SU-DHL-6 (cell line): Measurements from ENCODE around the gene CUX1.
"Not testable (repeated sequence)": the region's sequence is repeated elsewhere in the genome, so short reads cannot be mapped to it uniquely, and the experiment has no call there.

ENCODE experiments used
- H2AFZ ChIP-seq: fragments of 200-600 bp; sonication (generic); 2 replicates; pipeline ENCODE4 v1.6.1; 2014; ENCODE audit warnings: low read depth, mild to moderate bottlenecking, moderate library complexity, mixed read lengths, antibody characterized with exemption, low read length; ENCODE audit not compliant: severe bottlenecking
- H3F3A ChIP-seq: fragments of 200-600 bp; shearing (Covaris generic); 2 replicates; pipeline ENCODE4 v1.6.0; 2016; ENCODE audit warnings: antibody characterized with exemption, mild to moderate bottlenecking; ENCODE audit not compliant: insufficient read depth
- H3K27ac ChIP-seq: fragments of 200-600 bp; sonication (generic); 2 replicates; pipeline ENCODE4 v1.5.1; 2016; ENCODE audit warnings: low read depth, mild to moderate bottlenecking, low read length, moderate library complexity, mixed read lengths
- H3K27me3 ChIP-seq: fragments of 200-600 bp; sonication (generic), shearing (Covaris generic); 2 replicates; pipeline ENCODE4 v1.6.0; 2014; ENCODE audit warnings: mild to moderate bottlenecking, low read length
- H3K36me3 ChIP-seq: fragments of 200-600 bp; sonication (generic); 2 replicates; pipeline ENCODE4 v1.6.1; 2014; ENCODE audit warnings: mild to moderate bottlenecking, low read length, mixed read lengths
- H3K4me2 ChIP-seq: fragments of 300-600, 200-600 bp; shearing (Covaris generic), sonication (generic); 2 replicates; pipeline ENCODE4 v1.6.0; 2014; ENCODE audit warnings: low read length, low read depth, mild to moderate bottlenecking; ENCODE audit not compliant: poor library complexity, severe bottlenecking
- H3K4me3 ChIP-seq: fragments of 200-600 bp; sonication (generic); 2 replicates; pipeline ENCODE4 v1.5.1; 2014; ENCODE audit warnings: antibody characterized with exemption, low read length, mild to moderate bottlenecking, mixed read lengths; ENCODE audit not compliant: insufficient read depth, poor library complexity, severe bottlenecking
- H3K79me2 ChIP-seq: fragments of 200-600 bp; sonication (generic); 2 replicates; pipeline ENCODE4 v1.6.1; 2014; ENCODE audit warnings: mild to moderate bottlenecking, low read length, moderate library complexity; ENCODE audit not compliant: insufficient read depth
- H3K9ac ChIP-seq: fragments of 200-600 bp; sonication (generic); 2 replicates; pipeline ENCODE4 v1.7.0; 2014; ENCODE audit warnings: mild to moderate bottlenecking, low read length
- H3K9me2 ChIP-seq: fragments of 200-600 bp; sonication (generic); replicated peaks from 2 replicates; pipeline ENCODE4 v1.6.1; 2014; ENCODE audit warnings: low read length; ENCODE audit not compliant: insufficient read depth
- H3K9me3 ChIP-seq: fragments of 200-600 bp; sonication (generic); 2 replicates; pipeline ENCODE4 v1.6.1; 2014; ENCODE audit warnings: low read length, mixed read lengths; ENCODE audit not compliant: insufficient read depth
- H4K20me1 ChIP-seq: fragments of 200-600 bp; sonication (generic); 2 replicates; pipeline ENCODE4 v1.6.1; 2014; ENCODE audit warnings: low read depth, mild to moderate bottlenecking, antibody characterized with exemption, low read length, moderate library complexity, mixed read lengths
- EZH2phosphoT487 ChIP-seq: fragments of 200-600 bp; sonication (generic), shearing (Covaris generic); conservative IDR thresholded peaks from 2 replicates; pipeline ENCODE4 v1.6.1; 2018; ENCODE audit warnings: mild to moderate bottlenecking, antibody characterized with exemption, low read length, moderate library complexity, mixed read lengths
- TF ChIP-seq, protein P1 (sequence below): fragments of 200-600 bp; sonication (generic); IDR thresholded peaks from one replicate; pipeline ENCODE4 v1.5.1; 2017; ENCODE audit warnings: antibody characterized with exemption, mild to moderate bottlenecking, low read length, moderate library complexity; ENCODE audit not compliant: insufficient read depth, poor library complexity, severe bottlenecking

CUX1 gene

DNA sequence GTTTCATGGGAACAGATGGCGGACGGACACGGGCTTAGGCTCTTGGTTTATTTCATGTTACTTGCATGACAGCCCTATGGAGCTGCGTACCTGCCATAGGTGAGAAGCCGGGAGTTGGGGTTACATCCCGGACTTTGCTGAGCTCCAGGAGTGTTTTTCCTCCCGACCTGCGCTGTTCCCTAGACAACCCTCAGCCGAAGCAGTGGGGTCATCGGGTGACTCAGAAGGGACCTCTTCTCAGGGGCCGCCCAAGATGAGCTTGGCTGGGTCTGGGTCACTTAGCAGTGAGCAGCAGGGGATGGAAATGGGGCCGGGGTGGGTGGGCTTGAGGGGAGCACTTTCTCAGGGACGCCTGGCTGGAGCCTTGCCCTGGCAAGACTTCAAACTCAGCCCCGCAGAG lies 11.9 kb downstream of the CUX1 start:
- Histone ChIP-seq H3K79me2 (peaks cover 100% of the 10 kb centered on the region), H3K9me2 (no peaks in the 10 kb centered on the region), H3K9me3 (no peaks in the 10 kb centered on the region), H3K4me3 (no peak overlapping the region), H3K4me2 (no peak overlapping the region), H3K36me3 (0 out of 2 replicates have a peak, but pooled peaks cover 4% of the 10 kb centered on the region), H3K27ac (no peak overlapping the region), H2AFZ (no peak overlapping the region), H3K27me3 (no peaks in the 10 kb centered on the region), H4K20me1 (peaks cover 12% of the 10 kb centered on the region; the same call in 1 of the 2 replicates), H3K9ac (no peak overlapping the region), H3F3A (peaks cover 32% of the 10 kb centered on the region)
- no peak for TF ChIP-seq EZH2phosphoT487
- TF ChIP-seq, protein P1, sequence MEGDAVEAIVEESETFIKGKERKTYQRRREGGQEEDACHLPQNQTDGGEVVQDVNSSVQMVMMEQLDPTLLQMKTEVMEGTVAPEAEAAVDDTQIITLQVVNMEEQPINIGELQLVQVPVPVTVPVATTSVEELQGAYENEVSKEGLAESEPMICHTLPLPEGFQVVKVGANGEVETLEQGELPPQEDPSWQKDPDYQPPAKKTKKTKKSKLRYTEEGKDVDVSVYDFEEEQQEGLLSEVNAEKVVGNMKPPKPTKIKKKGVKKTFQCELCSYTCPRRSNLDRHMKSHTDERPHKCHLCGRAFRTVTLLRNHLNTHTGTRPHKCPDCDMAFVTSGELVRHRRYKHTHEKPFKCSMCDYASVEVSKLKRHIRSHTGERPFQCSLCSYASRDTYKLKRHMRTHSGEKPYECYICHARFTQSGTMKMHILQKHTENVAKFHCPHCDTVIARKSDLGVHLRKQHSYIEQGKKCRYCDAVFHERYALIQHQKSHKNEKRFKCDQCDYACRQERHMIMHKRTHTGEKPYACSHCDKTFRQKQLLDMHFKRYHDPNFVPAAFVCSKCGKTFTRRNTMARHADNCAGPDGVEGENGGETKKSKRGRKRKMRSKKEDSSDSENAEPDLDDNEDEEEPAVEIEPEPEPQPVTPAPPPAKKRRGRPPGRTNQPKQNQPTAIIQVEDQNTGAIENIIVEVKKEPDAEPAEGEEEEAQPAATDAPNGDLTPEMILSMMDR: no peak

DNA sequence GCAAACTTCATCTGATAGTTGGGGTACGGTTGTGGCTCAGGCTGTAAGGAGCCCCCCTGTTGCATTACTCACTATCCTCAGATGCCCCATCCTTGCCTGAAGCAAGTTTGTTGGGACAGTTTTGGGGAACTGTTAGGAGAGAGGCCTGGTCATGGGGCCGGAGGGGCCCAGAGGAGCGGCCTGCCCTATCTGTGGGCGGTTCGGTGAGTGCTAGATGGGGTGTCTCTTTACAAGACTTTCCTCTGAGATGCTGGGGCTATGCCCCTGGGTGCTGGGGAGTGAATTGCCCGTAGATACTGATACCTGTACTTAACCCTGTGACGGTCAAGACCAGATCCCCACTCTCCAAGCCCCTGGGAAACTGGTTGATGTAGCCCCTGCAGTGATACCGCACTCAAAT lies 12.4 kb downstream of the CUX1 start:
- no peaks in the 10 kb centered on the region for H3K9me2 ChIP-seq
- TF ChIP-seq, protein P1: no peak
- TF ChIP-seq EZH2phosphoT487: no peak
- H3K79me2 ChIP-seq: peaks cover 100% of the 10 kb centered on the region
- no peak overlapping the region for H3K4me2 ChIP-seq
- H3F3A ChIP-seq: peaks cover 32% of the 10 kb centered on the region
- 0 out of 2 replicates have a peak, but pooled peaks cover under 1% of the 10 kb centered on the region for H3K36me3 ChIP-seq
- 0 out of 2 replicates have a peak overlapping the region, but pooled peaks have one; percentile 23 for H3K27ac ChIP-seq
- H3K9ac ChIP-seq: no peak overlapping the region
- peaks cover 12% of the 10 kb centered on the region; the same call in 1 of the 2 replicates for H4K20me1 ChIP-seq
- no peaks in the 10 kb centered on the region for H3K9me3 ChIP-seq
- no peak overlapping the region for H2AFZ ChIP-seq
- H3K27me3 ChIP-seq: no peaks in the 10 kb centered on the region
- H3K4me3 ChIP-seq: no peak overlapping the region

- H3K9ac ChIP-seq, H3K9me2 ChIP-seq, H3K9me3 ChIP-seq, H3K36me3 ChIP-seq, H3K27me3 ChIP-seq, H3K4me2 ChIP-seq, H2AFZ ChIP-seq, H3K4me3 ChIP-seq, H3K27ac ChIP-seq: not testable (repeated sequence)
- peaks cover 15% of the 10 kb centered on the region; the same call in 1 of the 2 replicates for H4K20me1 ChIP-seq
- H3F3A ChIP-seq: peaks cover 32% of the 10 kb centered on the region
- H3K79me2 ChIP-seq: peaks cover 100% of the 10 kb centered on the region
Measured at GRCh38 chr7:101831396-101831795, 14.0 kb downstream of the CUX1 start.

GRCh38 chr7:101832205-101832631 lies 14.8 kb downstream of the CUX1 start:
- peaks cover 30% of the 10 kb centered on the region for H3F3A ChIP-seq
- H3K9me2 ChIP-seq: no peaks in the 10 kb centered on the region
- no peak for TF ChIP-seq EZH2phosphoT487
- TF ChIP-seq, protein P1: no peak
- H3K27me3 ChIP-seq: no peaks in the 10 kb centered on the region
- H3K79me2 ChIP-seq: peaks cover 100% of the 10 kb centered on the region
- no peak overlapping the region for H3K9ac ChIP-seq
- peaks cover 11% of the 10 kb centered on the region; the same call in 1 of the 2 replicates for H4K20me1 ChIP-seq
- no peak overlapping the region for H3K4me3 ChIP-seq
- peak overlapping the region; percentile 79 for H3K4me2 ChIP-seq
- peak overlapping the region; percentile 83; the same call in 1 of the 2 replicates for H3K27ac ChIP-seq
- H3K9me3 ChIP-seq: no peaks in the 10 kb centered on the region
- H3K36me3 ChIP-seq: 0 out of 2 replicates have a peak, but pooled peaks cover 3% of the 10 kb centered on the region
- no peak overlapping the region for H2AFZ ChIP-seq
